Cardiac muscle cell (in vitro differentiated cells and primary cell): ENCODE data around the gene SH3PXD2A. TPM values are rescaled to one million over a fixed set of nuclear protein-coding genes. Genes with fewer than 3 reads are reported as not detected.

ENCODE experiments used
- DNase-seq, 2 donors: peaks; one replicate each; pipeline versions ENCODE4 v3.0.0 to v3.0.0-alpha.2; 2010 to 2017; ENCODE audit warnings: low read depth in 1 of 2, low spot score in 1 of 2
- H3K27ac ChIP-seq: fragments of 200-600 bp; sonication (generic); 2 replicates; pipeline ENCODE4 v1.5.1; 2016
- H3K27me3 ChIP-seq: fragments of 200-600 bp; sonication (generic); 2 replicates; pipeline ENCODE4 v1.6.0; 2016; ENCODE audit warnings: control low read depth
- H3K36me3 ChIP-seq: fragments of 200-600 bp; sonication (generic); 2 replicates; pipeline ENCODE4 v1.5.1; 2016; ENCODE audit warnings: control low read depth
- H3K4me1 ChIP-seq: fragments of 200-600 bp; sonication (generic); 2 replicates; pipeline ENCODE4 v1.8.1; 2017; ENCODE audit warnings: low read depth, mild to moderate bottlenecking, mixed run types
- H3K4me3 ChIP-seq: fragments of 200-600 bp; sonication (generic); 2 replicates; pipeline ENCODE4 v1.5.1; 2016; ENCODE audit warnings: mild to moderate bottlenecking
- H3K9me3 ChIP-seq: fragments of 200-600 bp; sonication (generic); 2 replicates; pipeline ENCODE4 v1.5.1; 2017; ENCODE audit warnings: low read depth, mild to moderate bottlenecking, control low read depth
- CTCF ChIP-seq: IDR thresholded peaks from 2 replicates; pipeline ENCODE4 v1.5.1; 2012; ENCODE audit warnings: low read depth, mild to moderate bottlenecking, low read length
- polyA plus RNA-seq: library from polyadenylated mRNA; unstranded; fragments of >200 nt; fragmentation: Nextera tagmentation; extraction: Ambion mirVana; gene quantifications from 2 replicates; pipeline ENCODE4 v1.2.1, GENCODE V29; 2016
- total RNA-seq: library from RNA; depleted of rRNA; stranded (reverse); fragments of >200 nt; gene quantifications from 2 replicates; pipeline ENCODE4 v1.2.3, GENCODE V29; 2016

The SH3PXD2A gene
- total and polyA plus RNA-seq, 2 experiments from 2014 or later = 32.2 to 75.9 TPM

DNA sequence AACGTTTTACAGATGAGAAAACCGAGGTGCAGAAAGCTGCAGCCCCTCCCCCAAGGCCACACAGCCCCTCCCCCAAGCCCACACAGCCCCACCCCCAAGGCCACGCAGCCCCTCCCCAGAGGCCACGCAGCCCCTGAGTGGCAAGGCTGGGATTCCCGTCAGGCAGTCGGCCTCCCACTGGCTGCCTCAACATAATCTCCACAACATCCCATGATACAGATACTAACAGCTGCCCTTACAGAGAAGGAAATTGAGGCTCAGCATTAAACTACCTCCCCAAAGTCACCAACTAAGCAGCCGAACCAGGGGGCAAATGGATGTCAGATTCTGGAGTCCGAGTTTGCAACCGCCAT is 15.9 kb downstream of the SH3PXD2A start:
- DNase-seq = no peak
- H3K27me3 ChIP-seq = no peaks in the 10 kb centered on the region
- H3K36me3 ChIP-seq = no peaks in the 10 kb centered on the region
- no peak for TF ChIP-seq CTCF
- H3K4me3 ChIP-seq = no peak overlapping the region
- peak overlapping the region; percentile 93 for H3K27ac ChIP-seq
- H3K4me1 ChIP-seq = peaks cover 93% of the 10 kb centered on the region
- no peaks in the 10 kb centered on the region for H3K9me3 ChIP-seq

- H3K27me3 ChIP-seq = no peaks in the 10 kb centered on the region
- TF ChIP-seq CTCF = no peak
- H3K4me1 ChIP-seq = peaks cover 93% of the 10 kb centered on the region
- no peak overlapping the region for H3K4me3 ChIP-seq
- peak overlapping the region; percentile 93 for H3K27ac ChIP-seq
- DNase-seq = no peak
- H3K36me3 ChIP-seq = no peaks in the 10 kb centered on the region
- no peaks in the 10 kb centered on the region for H3K9me3 ChIP-seq
Measured at GRCh38 chr10:103838862-103839518, 16.4 kb downstream of the SH3PXD2A start.

- H3K4me3 ChIP-seq = no peak overlapping the region
- no peaks in the 10 kb centered on the region for H3K36me3 ChIP-seq
- peaks cover 91% of the 10 kb centered on the region for H3K4me1 ChIP-seq
- no peak for TF ChIP-seq CTCF
- peak overlapping the region; percentile 93 for H3K27ac ChIP-seq
- H3K27me3 ChIP-seq = no peaks in the 10 kb centered on the region
- DNase-seq = peak in 1 of 2 donors; percentile 81
- no peaks in the 10 kb centered on the region for H3K9me3 ChIP-seq
Measured at GRCh38 chr10:103838070-103838395, 17.3 kb downstream of the SH3PXD2A start.

- TF ChIP-seq CTCF = no peak
- peak overlapping the region; percentile 93 for H3K27ac ChIP-seq
- no peaks in the 10 kb centered on the region for H3K36me3 ChIP-seq
- H3K27me3 ChIP-seq = no peaks in the 10 kb centered on the region
- DNase-seq = no peak
- no peak overlapping the region for H3K4me3 ChIP-seq
- H3K4me1 ChIP-seq = peaks cover 87% of the 10 kb centered on the region
- H3K9me3 ChIP-seq = no peaks in the 10 kb centered on the region
Measured at GRCh38 chr10:103837370-103838069, 17.9 kb downstream of the SH3PXD2A start.

DNA sequence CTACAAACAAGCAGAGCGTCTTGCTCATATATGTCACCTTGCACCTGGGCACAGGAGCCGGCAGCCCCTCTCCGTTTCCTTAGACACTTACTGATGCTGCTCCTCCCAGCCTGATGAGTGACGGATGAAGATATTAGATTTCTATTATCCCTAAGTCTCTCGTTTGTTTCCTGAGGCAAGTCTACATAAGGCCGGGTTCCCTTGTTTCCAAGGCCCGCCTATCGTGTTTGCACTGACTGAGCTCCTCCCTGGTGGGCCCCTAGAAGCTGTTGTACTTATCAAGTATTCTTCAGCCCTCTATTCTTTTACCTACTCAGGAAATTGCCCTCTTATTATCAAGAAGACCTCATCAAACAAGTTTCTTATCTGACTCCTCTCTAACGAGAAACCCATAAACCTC is 18.5 kb downstream of the SH3PXD2A start:
- H3K4me1 ChIP-seq = peaks cover 87% of the 10 kb centered on the region

More for the DNA sequence above, 18.5 kb downstream of the SH3PXD2A start:
- H3K27me3 ChIP-seq = no peaks in the 10 kb centered on the region
- H3K27ac ChIP-seq = peak overlapping the region; percentile 93
- no peaks in the 10 kb centered on the region for H3K9me3 ChIP-seq
- no peaks in the 10 kb centered on the region for H3K36me3 ChIP-seq
- H3K4me3 ChIP-seq = no peak overlapping the region
- no peak for TF ChIP-seq CTCF
- DNase-seq = peak in 1 of 2 donors; percentile 53
